ENCODE results near the gene HDAC3. TPM values are rescaled to one million over a fixed set of nuclear protein-coding genes. Genes with fewer than 3 reads are reported as not detected.

The HDAC3 gene
- total RNA-seq, 1 experiment from 2014 or later: 91.9 TPM

DNA sequence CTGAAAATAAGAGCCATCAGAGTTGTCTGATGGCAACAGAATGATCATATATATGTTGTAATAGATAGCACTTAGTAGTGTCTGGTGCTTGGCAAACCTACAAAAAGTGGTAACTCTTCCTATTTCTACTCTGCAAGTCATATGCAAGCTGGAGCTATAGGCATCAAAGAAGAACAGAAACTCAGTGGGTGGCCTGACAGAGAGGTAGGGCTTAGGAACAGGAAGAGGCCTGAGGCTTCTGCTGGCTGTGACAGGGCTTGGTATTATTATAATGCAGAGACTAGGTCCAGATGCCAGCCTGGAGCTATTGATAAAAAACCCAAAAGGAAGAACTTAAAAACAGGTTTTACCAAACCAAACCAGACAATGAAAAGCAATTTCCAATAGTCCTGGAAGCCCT, 13.5 kb downstream of the HDAC3 start:
- Histone ChIP-seq H2AFZ (ENCODE audit: low read depth, low read length, poor library complexity, severe bottlenecking) (no peak overlapping the region), H3K4me2 (ENCODE audit: low read length) (no peak overlapping the region), H3K9ac (ENCODE audit: low read length) (no peak overlapping the region), H3K9me2 (ENCODE audit: insufficient read depth) (no peaks in the 10 kb centered on the region), H4K20me1 (ENCODE audit: insufficient read depth) (no peaks in the 10 kb centered on the region), H3K4me1 (ENCODE audit: control insufficient read depth in 1 of 2, insufficient read depth in 2 of 2, low read length in 2 of 2) (peaks cover 0 to 7% of the 10 kb centered on the region in 2 experiments; a peak in 2 of 4 replicates), H3K27me3 (ENCODE audit: insufficient read depth, low read length) (no peaks in the 10 kb centered on the region), H3K79me2 (ENCODE audit: insufficient read depth, low read length) (peaks cover 3% of the 10 kb centered on the region), H3K36me3 (ENCODE audit: control insufficient read depth in 1 of 2, insufficient read depth in 2 of 2, low read length in 2 of 2) (peaks cover 34 to 45% of the 10 kb centered on the region in 2 experiments; a peak in 3 of 4 replicates), H3K9me3 (ENCODE audit: control insufficient read depth in 1 of 2, insufficient read depth in 1 of 2, low read depth in 1 of 2, low read length in 2 of 2) (no peaks in the 10 kb centered on the region), H3K4me3 (replicated peaks in 1 of 2; ENCODE audit: low read depth in 1 of 2, low read length in 2 of 2) (no peak overlapping the region), H3K27ac (ENCODE audit: low read depth, low read length) (no peak overlapping the region)
- no peak for ATAC-seq
- BruUV-seq (replicated peaks): no TSS peak
- POLR2A ChIA-PET: no interaction called here
- no peak for DNase-seq (ENCODE audit: low read depth, low spot score)
- intact Hi-C loops (cut with micrococcal nuclease): no loop called here
- TF ChIP-seq SRF (IDR thresholded peaks at IDR 0.05; ENCODE audit: low read depth) (no peak), SIN3A (IDR thresholded peaks at IDR 0.05; ENCODE audit: low read depth) (no peak), RAD21 (IDR thresholded peaks at IDR 0.05; ENCODE audit: low read depth) (no peak), CTCF (IDR thresholded peaks at IDR 0.05 in 2 of 3, conservative IDR thresholded peaks at IDR 0.05 in 1 of 3; ENCODE audit: borderline replicate concordance in 1 of 3, insufficient read depth in 1 of 3, low read depth in 2 of 3, low read length in 2 of 3) (no peak), ZBTB33 (IDR thresholded peaks at IDR 0.05; ENCODE audit: extremely low read depth, insufficient replicate concordance, low read length) (no peak), TCF7L2 (IDR thresholded peaks at IDR 0.05; ENCODE audit: borderline replicate concordance, extremely low read depth, insufficient read depth, insufficient read length) (no peak), SP1 (IDR thresholded peaks at IDR 0.05; ENCODE audit: low read depth) (no peak), ZNF274 (IDR thresholded peaks at IDR 0.05; ENCODE audit: low read depth, low read length) (no peak), EZH2phosphoT487 (IDR thresholded peaks at IDR 0.05; ENCODE audit: borderline replicate concordance) (no peak)
- RAD21 ChIA-PET (ENCODE audit: low non-redundant PET in 1 of 2, low total read pairs in 2 of 2, uncharacterized antibody in 2 of 2, unreplicated experiment in 2 of 2): no interaction called here
- CTCF ChIA-PET: interaction anchor here (1.0 kb wide), 1 partner anchor 31 kb away, joined by 3 read pairs; no protein-coding TSS in a partner anchor
